Thyroid gland (tissue), 4 donors: ENCODE results near the gene RPLP1.

Experiments used
- CTCF ChIP-seq, 6 experiments: fragments of 200-600 bp in 3 of 6; fragments of 450-650 bp in 3 of 6; sonication (generic) in 3 of 6; IDR thresholded peaks; one replicate each; pipeline ENCODE4 v1.5.1; 2016 to 2019; ENCODE audit warnings: antibody characterized with exemption in 6 of 6, mild to moderate bottlenecking in 2 of 6, inconsistent platforms in 1 of 6, moderate library complexity in 1 of 6
- POLR2A ChIP-seq, 2 donors: fragments of 450-650 bp; IDR thresholded peaks; one replicate each; pipeline ENCODE4 v1.6.1; 2017; ENCODE audit warnings: antibody characterized with exemption in 2 of 2, mild to moderate bottlenecking in 2 of 2, moderate library complexity in 1 of 2

DNA sequence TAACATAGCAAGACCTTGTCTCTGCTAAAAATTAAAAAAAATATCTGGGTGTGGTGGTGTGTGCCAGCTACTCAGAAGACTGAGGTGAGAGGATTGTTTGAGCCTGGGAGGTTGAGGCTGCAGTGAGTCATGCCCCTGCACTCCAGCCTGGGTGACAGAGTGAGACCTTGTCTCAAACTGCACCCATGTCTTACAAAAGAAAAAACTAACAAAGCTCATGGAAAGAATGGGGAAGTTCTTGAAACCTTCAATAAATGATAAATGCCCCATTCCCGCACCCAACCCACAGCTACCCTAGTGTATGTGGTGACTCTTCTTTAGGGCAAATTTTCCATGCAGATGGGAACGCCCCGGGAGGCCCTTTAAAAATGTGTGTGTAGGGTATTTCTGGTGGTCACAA, 28.3 kb downstream of the RPLP1 start:
- TF ChIP-seq POLR2A (IDR thresholded peaks at IDR 0.05): no peak
- TF ChIP-seq CTCF (IDR thresholded peaks at IDR 0.05): no peak
